HepG2 (cell line): ENCODE measurements around the gene DAB1. TPM values are rescaled to one million over a fixed set of nuclear protein-coding genes. Genes with fewer than 3 reads are reported as not detected.

ENCODE experiments used
- ATAC-seq: fragments of 200-7000 bp; cut with Tn5 transposase; 3 replicates; pipeline ENCODE4 v1.9.1; 2020; ENCODE audit warnings: mild to moderate bottlenecking, moderate library complexity
- BruUV-seq: library from RNA; stranded (reverse); fragments of 400-500 nt; replicated peaks from 2 replicates; lab custom pipeline; 2021; lab: Mats Ljungman, UMichigan
- CTCF ChIA-PET: fragments of 300-600 bp; formaldehyde crosslinking; extraction: SDS; loops from one replicate; lab custom pipeline; 2021; ENCODE audit warnings: low total read pairs, inconsistent platforms, low intra/inter-chr PET ratio; lab: Yijun Ruan, JAX
- POLR2A ChIA-PET: fragments of 350-600 bp; sonication (Branson Sonifier 250); formaldehyde crosslinking; loops from one replicate; lab custom pipeline; 2020; ENCODE audit warnings: antibody characterized with exemption, inconsistent platforms; lab: Yijun Ruan, JAX
- DNase-seq: peaks from one replicate; pipeline ENCODE4 v3.0.0-alpha.2; 2015; ENCODE audit warnings: low spot score
- FAIRE-seq: peaks from 3 replicates; lab custom pipeline; 2011; peaks lifted over from hg19 to GRCh38; lab: Jason Lieb, UNC
- H2AFZ ChIP-seq: one replicate; pipeline ENCODE4 v1.6.1; 2011; ENCODE audit warnings: low read length, inconsistent platforms
- H3K27ac ChIP-seq: fragments of 300-600 bp; 3 replicates; pipeline ENCODE4 v1.8.0; 2011; ENCODE audit warnings: mixed run types, mild to moderate bottlenecking, mixed read lengths, low read length, inconsistent platforms; ENCODE audit not compliant: insufficient read depth; ENCODE audit errors: extremely low read length
- H3K27me3 ChIP-seq, 2 experiments: fragments of 200-600 bp in 1 of 2; 2 replicates in 1 of 2; 3 replicates in 1 of 2; pipeline versions ENCODE4 v1.6.0 to v1.8.0; 2011; ENCODE audit warnings: low read length in 2 of 2, mild to moderate bottlenecking in 2 of 2, moderate library complexity in 2 of 2, inconsistent platforms in 1 of 2; ENCODE audit not compliant: insufficient read depth in 2 of 2, control insufficient read depth in 1 of 2
- H3K36me3 ChIP-seq, 2 experiments: fragments of 200-600 bp in 1 of 2; replicated peaks in 1 of 2; 2 replicates in 1 of 2; 3 replicates in 1 of 2; pipeline versions ENCODE4 v1.5.1 to v1.8.0; 2011; ENCODE audit warnings: low read length in 2 of 2, inconsistent platforms in 1 of 2; ENCODE audit not compliant: insufficient read depth in 2 of 2, control insufficient read depth in 1 of 2
- H3K4me1 ChIP-seq: 2 replicates; pipeline ENCODE4 v1.5.1; 2012; ENCODE audit warnings: low read length, inconsistent platforms; ENCODE audit not compliant: insufficient read depth
- H3K4me2 ChIP-seq: 2 replicates; pipeline ENCODE4 v1.6.0; 2011; ENCODE audit warnings: low read depth, low read length, inconsistent platforms
- H3K4me3 ChIP-seq, 3 experiments: fragments of 200-600 bp in 1 of 3; sonication (generic), shearing (Covaris generic) in 1 of 3; replicated peaks in 1 of 3; 2 replicates each; pipeline ENCODE4 v1.5.1; 2011 to 2016; ENCODE audit warnings: low read length in 3 of 3, inconsistent platforms in 2 of 3, low read depth in 2 of 3, mild to moderate bottlenecking in 2 of 3, control low read depth in 1 of 3, mixed read lengths in 1 of 3; ENCODE audit not compliant: insufficient read depth in 1 of 3
- H3K79me2 ChIP-seq: one replicate; pipeline ENCODE4 v1.6.1; 2011; ENCODE audit warnings: low read length, inconsistent platforms; ENCODE audit not compliant: insufficient read depth
- H3K9ac ChIP-seq: 2 replicates; pipeline ENCODE4 v1.6.0; 2011; ENCODE audit warnings: mild to moderate bottlenecking, low read depth, low read length, inconsistent platforms; ENCODE audit not compliant: insufficient read depth
- H3K9me3 ChIP-seq: 2 replicates; pipeline ENCODE4 v1.5.1; 2012; ENCODE audit warnings: mild to moderate bottlenecking, low read length
- H4K20me1 ChIP-seq: 2 replicates; pipeline ENCODE4 v1.6.0; 2011; ENCODE audit warnings: inconsistent platforms, mild to moderate bottlenecking, low read length, moderate library complexity; ENCODE audit not compliant: insufficient read depth
- AHR ChIP-seq: IDR thresholded peaks from 2 replicates; pipeline ENCODE4 v1.6.1; 2018; ENCODE audit warnings: missing genetic modification reagents, missing compliant biosample characterization
- CENPT ChIP-seq: sonication (generic); formaldehyde crosslinking; IDR thresholded peaks from 2 replicates; pipeline ENCODE4 v1.8.0; 2022; ENCODE audit warnings: low read depth, mild to moderate bottlenecking, moderate library complexity, missing genetic modification reagents
- FOXO1 ChIP-seq: sonication (generic); formaldehyde crosslinking; IDR thresholded peaks from 2 replicates; pipeline ENCODE4 v1.4.0; 2020; ENCODE audit warnings: missing genetic modification reagents
- NCOA5 ChIP-seq: sonication (generic); formaldehyde crosslinking; IDR thresholded peaks from 2 replicates; pipeline ENCODE4 v1.4.0; 2020; ENCODE audit warnings: missing genetic modification reagents
- ZNF121 ChIP-seq: sonication (generic); formaldehyde crosslinking; IDR thresholded peaks from 2 replicates; pipeline ENCODE4 v1.5.0; 2020; ENCODE audit warnings: mild to moderate bottlenecking, missing genetic modification reagents
- ZNF383 ChIP-seq: sonication (generic); formaldehyde crosslinking; IDR thresholded peaks from 2 replicates; pipeline ENCODE4 v1.4.0; 2020; ENCODE audit warnings: missing genetic modification reagents, mild to moderate bottlenecking, borderline replicate concordance
- ZNF446 ChIP-seq: sonication (generic); formaldehyde crosslinking; IDR thresholded peaks from 2 replicates; pipeline ENCODE4 v1.5.0; 2020; ENCODE audit warnings: mild to moderate bottlenecking, missing genetic modification reagents
- ZNF546 ChIP-seq: sonication (generic); formaldehyde crosslinking; conservative IDR thresholded peaks from 2 replicates; pipeline ENCODE4 v1.8.1; 2023; ENCODE audit warnings: mild to moderate bottlenecking, missing genetic modification reagents
- ZNF619 ChIP-seq: sonication (generic); formaldehyde crosslinking; IDR thresholded peaks from 2 replicates; pipeline ENCODE4 v1.4.0; 2020; ENCODE audit warnings: mild to moderate bottlenecking, missing genetic modification reagents
- ZNF746 ChIP-seq: sonication (generic); formaldehyde crosslinking; IDR thresholded peaks from 2 replicates; pipeline ENCODE4 v1.8.0; 2022; ENCODE audit warnings: mild to moderate bottlenecking, missing genetic modification reagents
- WGBS: methylation state at CpG from one replicate; pipeline ENCODE4 v1.1.6; 2017; ENCODE audit warnings: low lambda C conversion rate; 5-methylcytosine and 5-hydroxymethylcytosine counted together
- in situ Hi-C: cut with HindIII; loops from 2 replicates; pipeline ENCODE4 v1.10.0; 2017; ENCODE audit warnings: low pct_unique_long_range_greater_than_20kb; ENCODE audit not compliant: extremely low pct_ligation_motif_present
- intact Hi-C: fragments of 100-400 bp; cut with micrococcal nuclease; formaldehyde crosslinking; loops from one replicate; pipeline ENCODE4 v1.10.0; 2022; ENCODE audit not compliant: unreplicated experiment
- polyA plus RNA-seq, 8 experiments: library from polyadenylated mRNA; depleted of rRNA in 3 of 8; stranded (reverse) in 7 of 8; unstranded in 1 of 8; fragments of >200 nt; fragmentation: Illumina TruSeq in 4 of 8; extraction: Trizol in 4 of 8; gene quantifications; 2 replicates each; pipeline versions ENCODE4 v1.2.1 to v1.2.3, GENCODE V29; 2011 to 2016; ENCODE audit warnings: low read depth in 4 of 8, missing spikeins in 1 of 8, mixed read lengths in 1 of 8; ENCODE audit not compliant: insufficient read depth in 1 of 8
- total RNA-seq, 5 experiments: library from RNA; depleted of rRNA; stranded (reverse); fragments of >200 nt; fragmentation: Illumina TruSeq; extraction: Trizol; gene quantifications; 2 replicates each; pipeline ENCODE4 v1.2.3, GENCODE V29; 2016; ENCODE audit warnings: low read depth in 1 of 5
- TF ChIP-seq, protein P1 (sequence below): sonication (generic); formaldehyde crosslinking; conservative IDR thresholded peaks from 2 replicates; pipeline ENCODE4 v1.8.0; 2022; ENCODE audit warnings: mild to moderate bottlenecking, moderate library complexity, missing genetic modification reagents
- TF ChIP-seq, protein P2 (sequence below): sonication (generic); formaldehyde crosslinking; IDR thresholded peaks from 2 replicates; pipeline ENCODE4 v1.4.0; 2020; ENCODE audit warnings: low read depth, missing genetic modification reagents
- TF ChIP-seq, protein P3 (sequence below): sonication (generic); formaldehyde crosslinking; IDR thresholded peaks from 2 replicates; pipeline ENCODE4 v1.8.0; 2022; ENCODE audit warnings: mild to moderate bottlenecking, missing genetic modification reagents; ENCODE audit not compliant: insufficient replicate concordance

DAB1 gene
- total and polyA plus RNA-seq, 2 of the 13 experiments (the other 11 are each of a cell fraction or from before 2014, with no cell fraction given): 0.04 to 0.13 TPM

DNA sequence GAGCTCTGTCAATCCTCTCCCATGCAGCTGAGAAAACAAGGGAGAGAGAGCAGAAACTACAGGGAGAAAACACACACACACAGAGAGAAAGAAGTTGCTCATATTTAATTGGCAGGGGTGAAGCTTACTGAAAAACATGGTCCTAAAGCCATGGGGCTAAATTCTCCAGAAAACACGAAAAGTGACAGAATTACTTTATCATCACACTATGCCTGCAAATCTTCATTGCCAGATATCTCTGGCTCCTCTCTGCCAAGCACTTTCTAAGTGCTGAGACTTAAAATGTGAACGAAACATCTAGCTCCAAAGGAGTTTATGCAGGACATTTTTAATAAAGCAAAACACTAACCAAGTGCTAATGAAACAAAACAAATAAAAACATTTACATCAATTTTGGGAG, 134.1 kb downstream of the DAB1 start (continued):
- no peak for TF ChIP-seq AHR (CRISPR knock-in tag)

DNA sequence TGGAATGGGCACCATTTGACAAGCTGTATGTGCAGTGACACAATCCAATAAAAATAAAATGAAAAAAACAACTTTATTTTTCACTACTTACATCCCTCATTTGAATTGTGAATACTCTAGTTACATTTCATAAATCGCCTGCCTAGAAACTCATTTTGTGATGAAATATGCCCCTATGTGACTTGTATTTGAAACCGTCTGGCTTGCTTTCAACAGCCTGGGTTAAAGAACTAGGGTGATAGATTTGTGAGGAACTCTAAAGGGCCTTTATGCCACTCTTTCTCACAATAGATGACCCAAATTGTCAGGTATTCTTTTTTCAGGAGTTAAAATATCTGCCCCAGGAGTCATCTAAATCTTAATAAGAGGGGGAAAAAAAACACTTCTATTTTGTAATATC, 137.9 kb downstream of the DAB1 start:
- H3K4me2 ChIP-seq: no peak overlapping the region
- H4K20me1 ChIP-seq: no peaks in the 10 kb centered on the region
- H3K36me3 ChIP-seq: no peaks in the 10 kb centered on the region
- no TSS peak for BruUV-seq
- CTCF ChIA-PET: no interaction called here
- DNase-seq: no peak
- intact Hi-C loops: loop anchor here (10.0 kb wide), 1 partner anchor 301 kb away; no protein-coding TSS in a partner anchor
- H3K27ac ChIP-seq: no peak overlapping the region
- H3K9ac ChIP-seq: no peak overlapping the region
- H3K27me3 ChIP-seq: no peaks in the 10 kb centered on the region
- no peak for FAIRE-seq
- POLR2A ChIA-PET: no interaction called here
- no peak overlapping the region for H2AFZ ChIP-seq
- H3K4me1 ChIP-seq: peaks cover 23% of the 10 kb centered on the region
- H3K4me3 ChIP-seq: no peak overlapping the region
- in situ Hi-C loops: loop anchor here (25.0 kb wide), 1 partner anchor 449 kb away; no protein-coding TSS in a partner anchor
- no peaks in the 10 kb centered on the region for H3K9me3 ChIP-seq
- no peaks in the 10 kb centered on the region for H3K79me2 ChIP-seq
- no peak for ATAC-seq
- WGBS: 87% methylated on average over 2 of the region's 2 CpGs
- no peak for TF ChIP-seq ZNF546
- no peak for TF ChIP-seq ZNF746 (CRISPR knock-in tag)
- TF ChIP-seq, protein P1, sequence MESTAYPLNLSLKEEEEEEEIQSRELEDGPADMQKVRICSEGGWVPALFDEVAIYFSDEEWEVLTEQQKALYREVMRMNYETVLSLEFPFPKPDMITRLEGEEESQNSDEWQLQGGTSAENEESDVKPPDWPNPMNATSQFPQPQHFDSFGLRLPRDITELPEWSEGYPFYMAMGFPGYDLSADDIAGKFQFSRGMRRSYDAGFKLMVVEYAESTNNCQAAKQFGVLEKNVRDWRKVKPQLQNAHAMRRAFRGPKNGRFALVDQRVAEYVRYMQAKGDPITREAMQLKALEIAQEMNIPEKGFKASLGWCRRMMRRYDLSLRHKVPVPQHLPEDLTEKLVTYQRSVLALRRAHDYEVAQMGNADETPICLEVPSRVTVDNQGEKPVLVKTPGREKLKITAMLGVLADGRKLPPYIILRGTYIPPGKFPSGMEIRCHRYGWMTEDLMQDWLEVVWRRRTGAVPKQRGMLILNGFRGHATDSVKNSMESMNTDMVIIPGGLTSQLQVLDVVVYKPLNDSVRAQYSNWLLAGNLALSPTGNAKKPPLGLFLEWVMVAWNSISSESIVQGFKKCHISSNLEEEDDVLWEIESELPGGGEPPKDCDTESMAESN (CRISPR knock-in tag): no peak
- TF ChIP-seq, protein P2, sequence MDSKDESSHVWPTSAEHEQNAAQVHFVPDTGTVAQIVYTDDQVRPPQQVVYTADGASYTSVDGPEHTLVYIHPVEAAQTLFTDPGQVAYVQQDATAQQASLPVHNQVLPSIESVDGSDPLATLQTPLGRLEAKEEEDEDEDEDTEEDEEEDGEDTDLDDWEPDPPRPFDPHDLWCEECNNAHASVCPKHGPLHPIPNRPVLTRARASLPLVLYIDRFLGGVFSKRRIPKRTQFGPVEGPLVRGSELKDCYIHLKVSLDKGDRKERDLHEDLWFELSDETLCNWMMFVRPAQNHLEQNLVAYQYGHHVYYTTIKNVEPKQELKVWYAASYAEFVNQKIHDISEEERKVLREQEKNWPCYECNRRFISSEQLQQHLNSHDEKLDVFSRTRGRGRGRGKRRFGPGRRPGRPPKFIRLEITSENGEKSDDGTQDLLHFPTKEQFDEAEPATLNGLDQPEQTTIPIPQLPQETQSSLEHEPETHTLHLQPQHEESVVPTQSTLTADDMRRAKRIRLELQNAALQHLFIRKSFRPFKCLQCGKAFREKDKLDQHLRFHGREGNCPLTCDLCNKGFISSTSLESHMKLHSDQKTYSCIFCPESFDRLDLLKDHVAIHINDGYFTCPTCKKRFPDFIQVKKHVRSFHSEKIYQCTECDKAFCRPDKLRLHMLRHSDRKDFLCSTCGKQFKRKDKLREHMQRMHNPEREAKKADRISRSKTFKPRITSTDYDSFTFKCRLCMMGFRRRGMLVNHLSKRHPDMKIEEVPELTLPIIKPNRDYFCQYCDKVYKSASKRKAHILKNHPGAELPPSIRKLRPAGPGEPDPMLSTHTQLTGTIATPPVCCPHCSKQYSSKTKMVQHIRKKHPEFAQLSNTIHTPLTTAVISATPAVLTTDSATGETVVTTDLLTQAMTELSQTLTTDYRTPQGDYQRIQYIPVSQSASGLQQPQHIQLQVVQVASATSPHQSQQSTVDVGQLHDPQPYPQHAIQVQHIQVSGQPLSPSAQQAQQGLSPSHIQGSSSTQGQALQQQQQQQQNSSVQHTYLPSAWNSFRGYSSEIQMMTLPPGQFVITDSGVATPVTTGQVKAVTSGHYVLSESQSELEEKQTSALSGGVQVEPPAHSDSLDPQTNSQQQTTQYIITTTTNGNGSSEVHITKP (CRISPR knock-in tag): no peak
- no peak for TF ChIP-seq ZNF619 (CRISPR knock-in tag)
- TF ChIP-seq CENPT (CRISPR knock-in tag): no peak
- TF ChIP-seq ZNF446 (CRISPR knock-in tag): no peak
- no peak for TF ChIP-seq ZNF121 (CRISPR knock-in tag)
- no peak for TF ChIP-seq NCOA5 (CRISPR knock-in tag)
- TF ChIP-seq ZNF383 (CRISPR knock-in tag): no peak
- TF ChIP-seq FOXO1 (CRISPR knock-in tag): no peak
- TF ChIP-seq, protein P3, sequence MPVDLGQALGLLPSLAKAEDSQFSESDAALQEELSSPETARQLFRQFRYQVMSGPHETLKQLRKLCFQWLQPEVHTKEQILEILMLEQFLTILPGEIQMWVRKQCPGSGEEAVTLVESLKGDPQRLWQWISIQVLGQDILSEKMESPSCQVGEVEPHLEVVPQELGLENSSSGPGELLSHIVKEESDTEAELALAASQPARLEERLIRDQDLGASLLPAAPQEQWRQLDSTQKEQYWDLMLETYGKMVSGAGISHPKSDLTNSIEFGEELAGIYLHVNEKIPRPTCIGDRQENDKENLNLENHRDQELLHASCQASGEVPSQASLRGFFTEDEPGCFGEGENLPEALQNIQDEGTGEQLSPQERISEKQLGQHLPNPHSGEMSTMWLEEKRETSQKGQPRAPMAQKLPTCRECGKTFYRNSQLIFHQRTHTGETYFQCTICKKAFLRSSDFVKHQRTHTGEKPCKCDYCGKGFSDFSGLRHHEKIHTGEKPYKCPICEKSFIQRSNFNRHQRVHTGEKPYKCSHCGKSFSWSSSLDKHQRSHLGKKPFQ: no peak
